GM19025 (cell line): ENCODE data around the gene AMER2.

Source experiments
- ATAC-seq: cut with Tn5 transposase; IDR thresholded peaks from one replicate; pipeline ENCODE4 v1.9.1; 2021; ENCODE audit warnings: mild to moderate bottlenecking, low read depth, moderate library complexity; ENCODE audit not compliant: unreplicated experiment

The AMER2 gene

GRCh38 chr13:25186187-25186586 is 14.1 kb upstream of the AMER2 start:
- ATAC-seq: no peak

- ATAC-seq: peak; percentile 23
Observed at GRCh38 chr13:25181597-25181996, 9.5 kb upstream of the AMER2 start.

- ATAC-seq: peak; percentile 69
Observed at GRCh38 chr13:25180775-25181537, 8.9 kb upstream of the AMER2 start.

- no peak for ATAC-seq
Observed at GRCh38 chr13:25179832-25180774, 8.0 kb upstream of the AMER2 start.

- no peak for ATAC-seq
Observed at GRCh38 chr13:25179011-25179410, 6.9 kb upstream of the AMER2 start.

GRCh38 chr13:25178070-25178469 is 6.0 kb upstream of the AMER2 start:
- ATAC-seq: no peak

- ATAC-seq: no peak
Observed at GRCh38 chr13:25177636-25178035, 5.5 kb upstream of the AMER2 start.

GRCh38 chr13:25177012-25177411 is 4.9 kb upstream of the AMER2 start:
- ATAC-seq: no peak

GRCh38 chr13:25175431-25175830 is 3.3 kb upstream of the AMER2 start:
- ATAC-seq: no peak

- no peak for ATAC-seq
Observed at GRCh38 chr13:25175026-25175425, 2.9 kb upstream of the AMER2 start.

GRCh38 chr13:25174304-25174703 is 2.2 kb upstream of the AMER2 start:
- no peak for ATAC-seq

GRCh38 chr13:25172303-25172630 is 179 bp upstream of the AMER2 start:
- ATAC-seq: no peak

GRCh38 chr13:25171170-25171516 is 945 bp downstream of the AMER2 start:
- ATAC-seq: no peak

- no peak for ATAC-seq
Observed at GRCh38 chr13:25170554-25171111, 1.5 kb downstream of the AMER2 start.

GRCh38 chr13:25169951-25170553 is 2.0 kb downstream of the AMER2 start:
- ATAC-seq: no peak

- no peak for ATAC-seq
Observed at GRCh38 chr13:25169356-25169755, 2.7 kb downstream of the AMER2 start.

- no peak for ATAC-seq
Observed at GRCh38 chr13:25168790-25169189, 3.3 kb downstream of the AMER2 start.

- ATAC-seq: no peak
Observed at GRCh38 chr13:25167382-25168174, 4.5 kb downstream of the AMER2 start.

GRCh38 chr13:25166306-25166705 is 5.8 kb downstream of the AMER2 start:
- ATAC-seq: no peak

- ATAC-seq: no peak
Observed at GRCh38 chr13:25165663-25166062, 6.4 kb downstream of the AMER2 start.
